Stimulated activated CD4-positive, alpha-beta T cell treated with anti-CD3 and anti-CD28 coated beads, Interleukin-4, amount 100 ng/mL, for 48 hours (primary cell): ENCODE data around the gene NME4.
"Not testable (repeated sequence)": the region's sequence is repeated elsewhere in the genome, so short reads cannot be mapped to it uniquely, and the experiment has no call there.

Experiments
- DNase-seq, 2 donors: peaks; one replicate each; pipeline ENCODE4 v3.0.0-alpha.2; 2020; ENCODE audit warnings: low read depth in 2 of 2

The NME4 gene

GRCh38 chr16:377419-377951 is 19.5 kb upstream of the NME4 start:
- DNase-seq, result no peak

DNA sequence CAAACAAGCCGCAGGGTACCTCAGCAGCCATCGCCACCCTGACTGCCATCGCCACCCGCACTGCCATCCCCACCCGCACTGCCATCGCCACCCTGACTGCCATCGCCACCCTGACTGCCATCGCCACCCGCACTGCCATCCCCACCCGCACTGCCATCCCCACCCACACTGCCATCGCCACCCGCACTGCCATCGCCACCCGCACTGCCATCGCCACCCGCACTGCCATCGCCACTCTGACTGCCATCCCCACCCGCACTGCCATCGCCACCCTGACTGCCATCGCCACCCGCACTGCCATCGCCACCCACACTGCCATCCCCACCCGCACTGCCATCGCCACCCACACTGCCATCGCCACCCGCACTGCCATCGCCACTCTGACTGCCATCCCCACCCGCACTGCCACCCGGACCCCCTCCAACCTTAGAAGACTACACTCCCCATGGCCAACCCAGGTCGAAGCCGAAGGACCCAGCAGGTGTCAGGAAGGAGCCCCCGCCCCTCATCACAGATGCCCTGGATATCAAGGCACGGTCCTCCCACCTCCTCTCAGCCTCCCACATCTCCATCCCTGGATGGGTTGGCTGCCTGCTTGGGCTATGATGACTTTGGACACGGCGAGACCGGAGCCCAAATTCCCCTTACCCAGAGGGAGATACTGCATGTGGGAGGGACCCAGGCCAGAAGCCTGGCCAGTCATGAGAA is 18.7 kb upstream of the NME4 start:
- DNase-seq, result not testable (repeated sequence)

GRCh38 chr16:378821-379182 is 18.2 kb upstream of the NME4 start:
- no peak for DNase-seq

GRCh38 chr16:379183-379960 is 17.6 kb upstream of the NME4 start:
- DNase-seq, result no peak

DNA sequence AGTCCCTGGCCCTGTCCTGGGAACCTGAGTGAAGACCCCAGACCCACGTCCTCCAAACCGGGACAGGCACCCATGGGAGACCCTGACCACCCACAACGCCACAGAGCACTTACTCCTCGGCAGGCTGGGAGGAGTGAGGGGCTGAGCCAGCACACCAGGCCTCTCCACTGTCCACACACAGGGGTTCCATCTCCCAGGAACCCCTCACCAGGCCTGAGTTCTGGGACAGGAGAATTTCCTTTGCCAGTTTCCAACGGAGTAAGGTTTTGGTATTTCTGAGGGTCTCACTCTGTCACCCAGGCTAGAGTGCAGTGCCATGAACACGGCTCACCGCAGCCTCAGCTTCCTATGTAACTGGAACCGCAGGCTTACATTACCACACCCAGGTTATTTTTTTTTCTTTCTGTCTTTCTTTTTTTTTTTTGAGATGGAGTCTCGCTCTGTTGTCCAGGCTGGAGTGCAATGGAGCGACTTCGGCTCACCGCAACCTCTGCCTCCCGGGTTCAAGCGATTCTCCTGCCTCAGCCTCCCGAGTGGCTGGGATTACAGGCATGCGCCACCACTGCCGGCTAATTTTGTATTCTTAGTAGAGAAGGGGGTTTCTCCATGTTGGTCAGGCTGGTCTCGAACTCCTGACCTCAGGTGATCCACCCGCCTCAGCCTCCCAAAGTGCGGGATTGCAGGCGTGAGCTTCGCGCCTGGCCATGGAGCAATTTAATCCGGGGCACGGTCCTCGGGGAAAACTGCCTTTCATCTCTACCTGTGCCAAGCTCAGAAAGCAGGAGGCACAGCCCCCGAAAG is 16.8 kb upstream of the NME4 start:
- no peak for DNase-seq

- no peak for DNase-seq
These were observed 16.3 kb upstream of the NME4 start for GRCh38 chr16:380762-381011.

- DNase-seq, result no peak
These were observed 15.8 kb upstream of the NME4 start for GRCh38 chr16:381012-381788.

- peak in 1 of 2 donors; percentile 62 for DNase-seq
These were observed 14.9 kb upstream of the NME4 start, which contains the start of gene PGAP6 for GRCh38 chr16:381789-382717. Gene PGAP6, minus strand, starts transcription at chr16:381978. Its CDS starts 157 bp downstream, at chr16:381821.

DNA sequence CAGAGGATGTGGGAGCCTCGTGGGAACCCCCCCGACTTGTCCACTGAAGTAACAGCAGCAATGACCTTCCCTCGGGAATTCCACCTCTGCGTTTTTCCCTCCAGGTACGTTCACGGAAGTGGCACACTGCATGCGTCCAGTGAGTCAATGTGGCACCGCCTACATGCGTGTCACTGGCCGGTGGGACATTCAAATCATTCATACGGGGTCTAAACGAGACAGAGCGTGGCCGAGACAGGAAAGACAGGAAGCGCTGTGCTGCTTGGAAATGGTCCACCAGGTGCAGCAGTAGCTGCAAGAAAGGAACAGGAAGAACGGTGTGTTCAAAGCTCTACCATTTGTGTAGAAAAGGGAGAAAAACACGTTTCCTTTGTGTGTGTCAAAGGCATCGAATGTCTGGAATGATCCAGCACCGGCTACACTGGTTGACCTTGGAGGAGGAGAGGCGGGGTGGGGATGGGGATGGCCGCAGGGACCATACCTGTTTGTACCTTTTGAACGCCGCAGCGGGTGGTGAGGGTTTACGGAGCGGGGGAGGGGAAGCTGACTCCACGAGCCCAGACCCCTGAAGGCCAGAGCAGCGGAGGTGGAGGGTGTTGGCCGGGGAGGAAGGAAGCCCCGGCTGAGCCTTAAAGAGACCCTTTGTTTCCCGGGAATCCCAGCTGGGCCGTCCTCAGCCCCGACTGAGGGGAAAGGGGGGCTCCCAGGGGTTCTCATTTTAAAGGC is 13.5 kb upstream of the NME4 start:
- DNase-seq, result no peak

- DNase-seq, result no peak
These were observed 10.3 kb upstream of the NME4 start for GRCh38 chr16:386641-387156.

GRCh38 chr16:387761-388666 is 9.0 kb upstream of the NME4 start:
- DNase-seq, result not testable (repeated sequence)

DNA sequence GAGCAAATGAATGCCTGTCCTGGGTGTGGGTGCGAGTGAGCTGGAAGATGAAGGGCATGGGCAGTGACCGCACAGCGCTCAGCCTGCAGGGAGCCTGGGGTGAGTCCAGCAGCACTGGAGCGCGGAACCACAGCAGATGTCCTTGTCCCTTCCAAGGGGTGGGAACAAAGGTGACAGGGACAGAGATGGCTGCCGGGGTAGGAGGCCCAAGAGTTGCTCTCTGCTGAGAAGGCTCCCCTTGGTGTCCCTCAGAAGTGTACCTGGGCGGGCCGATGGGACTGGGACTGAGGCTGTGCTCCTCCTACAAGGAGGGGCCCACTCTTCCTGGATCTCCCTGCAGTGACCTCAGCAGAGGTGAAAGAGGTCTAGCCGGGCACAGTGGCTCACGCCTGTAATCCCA is 7.6 kb upstream of the NME4 start:
- no peak for DNase-seq

DNA sequence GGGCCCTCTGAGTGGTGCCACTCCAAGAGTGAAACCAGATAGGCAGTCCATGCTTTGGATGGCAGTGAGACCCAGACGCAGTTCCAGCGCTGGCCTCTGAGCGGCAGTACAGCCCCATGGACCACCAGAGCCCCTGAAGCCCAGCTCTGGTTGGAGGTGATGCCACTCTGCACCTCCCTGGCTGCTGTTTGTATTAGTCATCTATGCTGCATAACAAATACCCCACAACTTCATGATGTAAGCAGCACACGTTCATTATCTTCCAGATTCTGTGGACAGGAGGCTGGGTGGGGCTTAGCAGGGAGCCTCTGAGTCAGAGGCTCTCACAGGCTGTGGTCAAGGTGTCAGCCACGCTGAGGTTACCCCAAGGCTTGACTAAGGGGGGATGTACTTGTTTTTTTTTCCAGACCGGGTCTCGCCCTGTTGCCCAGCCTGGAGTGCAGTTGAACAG is 5.1 kb upstream of the NME4 start:
- peak; percentile 73 to 76 for DNase-seq

DNA sequence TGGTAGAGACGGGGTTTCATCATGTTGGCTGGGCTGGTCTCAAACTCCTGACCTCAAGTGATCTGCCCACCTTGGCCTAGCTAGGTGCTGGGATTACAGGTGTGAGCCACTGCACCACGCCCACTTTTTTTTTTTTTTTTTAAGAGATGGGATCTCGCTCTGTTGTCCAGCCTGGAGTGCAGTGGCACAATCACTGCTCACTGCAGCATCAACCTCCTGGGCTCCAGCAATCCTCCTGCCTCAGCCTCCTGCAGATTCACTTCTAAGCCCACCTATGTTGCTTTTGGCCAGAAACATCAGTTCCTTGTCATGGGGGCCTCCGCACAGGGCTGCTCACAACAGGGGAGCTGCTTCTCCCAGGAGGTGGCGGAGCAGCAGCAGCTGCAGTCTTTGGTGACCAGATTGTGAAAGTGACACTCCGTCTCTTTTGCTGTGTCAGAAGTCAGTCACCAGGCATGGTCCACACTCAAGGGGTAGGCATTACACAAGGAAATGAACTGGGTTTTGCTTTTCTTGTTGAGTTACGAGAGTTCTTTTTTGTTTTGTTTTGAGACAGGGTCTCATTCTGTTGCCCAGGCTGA is 4.5 kb upstream of the NME4 start:
- no peak for DNase-seq

- no peak for DNase-seq
These were observed 800 bp upstream of the NME4 start for GRCh38 chr16:396199-396598.

DNA sequence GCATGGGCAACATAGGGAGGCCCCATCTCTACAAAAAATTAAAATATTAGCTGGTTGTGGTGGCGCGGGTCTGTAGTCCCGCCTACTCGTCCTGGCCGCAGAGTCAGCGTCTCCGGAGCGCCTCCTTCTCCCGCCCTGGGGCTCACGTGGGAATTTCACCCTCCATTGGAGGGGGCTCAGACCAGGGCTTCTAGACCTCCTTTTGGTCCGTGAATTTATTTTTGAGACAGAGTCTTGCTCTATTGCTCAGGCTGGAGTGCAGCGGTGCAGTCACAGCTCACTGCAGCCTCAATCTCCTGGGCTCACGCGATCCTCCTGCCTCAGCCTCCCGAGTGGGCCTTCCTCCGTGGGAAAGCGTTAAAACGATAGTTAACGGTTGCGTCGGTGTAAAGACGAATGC is 394 bp upstream of the NME4 start:
- DNase-seq, result no peak

- no peak for DNase-seq
These were observed 835 bp downstream of the NME4 start for GRCh38 chr16:397736-398332.
